ENCODE results near the gene ZNF473.

ZNF473 gene

GRCh38 chr19:49984491-49984890 is 41.3 kb upstream of the ZNF473 start:
- no peak for TF ChIP-seq CTCF (conservative IDR thresholded peaks at IDR 0.05)
- peak overlapping the region; percentile 78 for H3K27ac ChIP-seq

DNA sequence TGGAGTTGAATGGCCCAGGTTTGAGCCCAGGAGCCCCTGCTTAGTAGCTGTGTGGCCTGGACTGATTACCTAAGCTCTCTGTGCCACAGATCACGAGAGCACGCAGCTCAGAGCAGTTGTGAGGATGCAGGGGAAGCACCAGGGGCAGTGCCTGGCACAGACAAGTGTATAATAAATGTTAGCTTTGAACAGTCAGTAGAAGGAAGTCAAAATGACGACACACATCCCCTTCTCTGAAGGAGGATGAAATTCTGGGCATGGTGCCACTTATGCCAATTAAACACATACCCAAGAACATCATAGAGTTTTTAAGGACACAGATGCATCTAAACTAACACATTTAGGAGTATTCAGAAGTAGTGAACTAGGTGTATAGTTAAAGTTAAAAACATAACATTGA is 39.9 kb upstream of the ZNF473 start:
- peak overlapping the region; percentile 78 for H3K27ac ChIP-seq
- no peak for TF ChIP-seq CTCF (conservative IDR thresholded peaks at IDR 0.05)

DNA sequence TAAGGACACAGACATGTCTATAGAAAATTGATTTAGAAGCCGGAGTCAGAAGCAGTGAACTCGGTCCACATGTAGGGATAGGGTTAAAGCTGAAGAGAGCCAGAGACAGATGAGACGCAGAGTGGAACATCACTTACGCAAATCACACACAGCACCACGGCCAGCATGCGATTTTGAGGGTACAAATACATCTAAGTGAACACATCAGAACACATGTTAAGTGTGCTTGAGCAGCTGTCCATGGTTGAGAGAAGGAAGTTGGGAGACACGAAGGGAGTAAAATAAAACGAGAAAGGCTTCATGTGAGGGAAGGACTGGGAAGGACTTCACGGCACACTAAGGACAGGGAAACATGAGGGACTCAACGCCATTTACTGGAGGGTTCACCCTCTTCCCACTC is 39.5 kb upstream of the ZNF473 start:
- TF ChIP-seq CTCF (conservative IDR thresholded peaks at IDR 0.05): no peak
- peak overlapping the region; percentile 78 for H3K27ac ChIP-seq

DNA sequence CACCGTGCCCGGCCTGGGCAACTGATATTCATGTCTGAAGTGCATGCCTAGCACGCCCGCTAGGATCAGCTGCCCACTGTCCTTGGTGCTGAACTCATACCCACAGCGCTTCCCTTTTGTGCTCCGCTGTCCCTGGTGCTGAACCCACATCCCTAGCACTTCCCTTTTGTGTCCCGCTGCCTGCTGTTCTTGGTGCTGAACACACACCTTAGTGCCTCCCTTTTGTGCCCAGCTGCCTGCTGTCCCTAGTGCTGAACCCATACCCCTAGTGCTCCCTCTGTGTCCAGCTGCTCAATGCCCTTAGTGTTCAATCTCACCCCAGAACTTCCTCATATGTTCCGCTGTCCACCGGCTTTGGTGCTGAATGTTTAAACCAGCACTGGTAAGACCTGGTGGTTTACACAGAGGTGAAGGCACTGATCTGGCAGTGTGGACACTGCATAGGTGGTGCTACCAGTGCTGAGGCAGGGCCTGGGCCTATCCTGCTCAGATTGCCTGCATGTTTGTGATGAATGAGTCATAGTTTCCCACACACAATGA is 38.6 kb upstream of the ZNF473 start:
- no peak for TF ChIP-seq CTCF (conservative IDR thresholded peaks at IDR 0.05)
- H3K27ac ChIP-seq: peak overlapping the region; percentile 78

DNA sequence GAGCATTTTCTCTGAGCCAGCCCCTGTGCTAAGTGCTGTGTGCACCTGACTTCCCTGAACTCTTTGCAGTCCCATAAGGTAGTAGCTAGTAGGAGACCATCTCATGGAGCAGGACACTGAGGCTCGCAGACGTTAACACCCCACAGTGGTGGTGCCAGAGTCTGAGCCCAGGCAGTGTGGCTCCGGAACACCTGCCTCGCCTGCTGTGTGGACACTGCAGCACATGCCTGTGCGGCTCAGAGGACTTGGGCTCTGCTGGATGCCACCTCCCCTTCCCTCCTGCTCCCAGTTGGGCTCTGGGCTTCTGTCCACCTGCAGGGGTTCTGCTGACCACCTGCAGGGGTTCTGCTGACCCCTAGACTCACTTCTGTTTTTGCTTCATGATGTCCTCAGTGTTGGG is 37.8 kb upstream of the ZNF473 start:
- no peak for TF ChIP-seq CTCF (conservative IDR thresholded peaks at IDR 0.05)

GRCh38 chr19:49988433-49988832 is 37.4 kb upstream of the ZNF473 start:
- H3K27ac ChIP-seq: peak overlapping the region; percentile 10; the same call in 1 of the 2 replicates
- TF ChIP-seq CTCF (conservative IDR thresholded peaks at IDR 0.05): no peak

More for the DNA sequence above, 37.8 kb upstream of the ZNF473 start:
- H3K27ac ChIP-seq: peak overlapping the region; percentile 10; the same call in 1 of the 2 replicates

DNA sequence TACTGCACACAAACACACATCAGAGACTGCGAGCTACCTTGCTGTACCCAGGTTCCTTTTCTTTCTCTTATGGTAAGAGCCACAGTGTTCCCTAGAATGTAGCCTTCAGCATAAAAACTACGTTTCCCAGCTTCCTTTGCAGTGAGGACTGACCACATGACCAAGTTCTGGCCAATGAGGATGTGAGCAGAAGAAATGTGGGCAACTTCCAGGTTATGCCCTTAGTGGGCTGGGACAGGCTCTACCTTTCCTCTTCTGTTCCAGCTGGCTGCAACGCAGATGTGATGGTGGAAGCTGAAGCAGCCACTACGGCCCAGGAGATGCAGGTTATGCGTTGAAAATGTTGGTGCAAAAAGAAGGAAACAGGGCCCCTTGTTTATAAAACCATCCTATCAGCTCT is 28.1 kb upstream of the ZNF473 start:
- TF ChIP-seq CTCF (conservative IDR thresholded peaks at IDR 0.05): no peak
- H3K27ac ChIP-seq: no peak overlapping the region

Measured in VCaP (cell line).